ENCODE data around the gene CTNNBIP1.

The CTNNBIP1 gene

DNA sequence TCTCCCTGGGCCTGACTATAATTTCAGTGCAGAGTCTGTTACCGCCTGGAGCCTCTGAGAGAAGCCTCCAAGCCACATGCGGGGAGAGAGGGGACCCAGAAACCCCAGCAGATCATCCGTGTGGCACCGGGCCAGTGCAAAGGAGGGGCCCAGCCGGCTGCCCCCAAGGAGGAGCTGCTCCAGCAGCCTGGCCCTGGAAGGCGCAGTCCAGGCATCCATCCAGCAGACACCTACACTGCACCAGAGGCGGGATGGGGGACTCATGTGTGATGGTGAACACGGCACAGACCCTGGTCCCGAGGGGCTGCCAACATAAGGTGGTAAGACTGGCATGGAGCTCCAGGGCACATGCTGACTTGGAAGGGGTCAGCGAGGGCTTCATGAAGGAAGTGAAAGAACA lies 46.7 kb downstream of the CTNNBIP1 start:
- DNase-seq = no peak
- in situ Hi-C loops (cut with MboI; ENCODE audit: low pct_unique_long_range_greater_than_20kb, low sequenced_read_pairs) = no loop called here

DNA sequence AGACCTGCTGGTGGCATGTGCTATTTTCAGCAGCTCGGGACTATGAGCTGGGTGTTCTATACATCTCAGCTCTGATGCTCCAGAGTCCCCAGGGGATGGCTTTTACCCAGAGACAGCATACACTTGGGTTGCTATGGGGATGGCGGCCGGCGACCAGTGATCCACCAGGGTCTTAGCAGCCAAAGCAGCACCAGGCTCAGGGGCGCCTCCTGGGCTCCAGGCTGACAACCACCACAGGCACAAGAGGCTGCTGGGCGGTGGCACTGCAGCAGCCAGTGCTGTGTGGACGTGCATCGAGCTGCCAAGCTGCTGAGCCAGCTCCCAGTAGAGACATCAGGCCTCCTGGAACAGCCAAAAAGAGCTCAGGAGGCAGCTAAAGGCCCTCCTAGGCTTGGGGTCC lies 48.7 kb downstream of the CTNNBIP1 start:
- in situ Hi-C loops (cut with MboI; ENCODE audit: low pct_unique_long_range_greater_than_20kb, low sequenced_read_pairs) = no loop called here
- no peak for DNase-seq

DNA sequence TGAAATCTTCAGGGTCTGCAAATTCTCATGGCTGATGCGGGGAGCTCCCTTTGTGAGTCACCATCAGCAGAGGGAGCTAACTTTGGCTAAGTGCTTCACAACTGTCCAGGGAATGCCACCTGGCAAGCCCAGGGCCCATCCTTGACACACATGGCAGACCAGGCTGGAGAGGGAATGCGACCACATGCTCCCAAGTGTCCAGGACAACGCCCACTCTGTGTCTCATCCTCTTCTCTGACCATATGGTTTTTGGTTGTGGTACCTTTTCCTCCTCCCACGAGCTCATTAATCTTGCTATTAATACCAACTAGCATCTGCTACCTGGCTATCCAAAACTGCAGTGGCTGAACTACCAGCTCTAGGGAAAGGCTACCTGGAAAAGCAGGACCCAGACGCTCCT lies 49.2 kb downstream of the CTNNBIP1 start:
- in situ Hi-C loops (cut with MboI; ENCODE audit: low pct_unique_long_range_greater_than_20kb, low sequenced_read_pairs) = no loop called here

DNA sequence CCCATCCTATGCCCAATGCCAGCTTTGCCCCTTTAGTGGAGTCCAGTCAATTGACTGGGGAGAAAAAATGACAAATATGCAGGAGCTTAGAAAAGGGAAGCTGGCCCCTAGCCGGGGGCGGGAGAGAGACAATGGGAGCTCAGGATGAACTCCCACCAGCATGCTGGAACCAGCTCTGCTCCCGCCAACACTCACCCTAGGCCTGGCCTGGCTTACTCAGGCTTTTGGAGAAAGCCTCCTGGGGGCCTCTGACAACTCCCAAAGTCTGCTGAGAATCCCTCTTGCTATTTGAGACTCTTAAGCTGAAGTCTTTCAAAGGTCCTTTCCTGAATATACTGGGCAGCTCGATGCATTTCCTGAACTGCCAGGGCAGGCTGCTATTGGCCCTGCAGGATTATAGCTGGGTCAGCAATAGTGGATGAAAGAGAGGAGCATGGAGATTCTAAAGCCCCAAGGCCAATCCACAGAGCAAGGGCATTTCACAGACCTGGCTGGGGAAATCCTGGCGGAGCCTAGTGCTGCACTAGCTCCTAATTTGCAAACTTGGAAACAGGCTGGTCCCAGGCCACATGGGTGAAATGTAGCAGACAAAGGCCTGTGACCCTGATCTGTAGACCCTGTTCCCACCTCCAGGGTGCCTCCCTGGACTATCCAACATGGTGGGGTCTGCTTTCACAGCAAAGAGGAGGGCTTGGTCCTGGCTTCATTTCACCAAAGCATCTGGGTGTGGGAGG lies 50.6 kb downstream of the CTNNBIP1 start:
- DNase-seq = peak; percentile 31
- in situ Hi-C loops (cut with MboI; ENCODE audit: low pct_unique_long_range_greater_than_20kb, low sequenced_read_pairs) = no loop called here

More for the DNA sequence above, 49.2 kb downstream of the CTNNBIP1 start:
- DNase-seq = no peak

DNA sequence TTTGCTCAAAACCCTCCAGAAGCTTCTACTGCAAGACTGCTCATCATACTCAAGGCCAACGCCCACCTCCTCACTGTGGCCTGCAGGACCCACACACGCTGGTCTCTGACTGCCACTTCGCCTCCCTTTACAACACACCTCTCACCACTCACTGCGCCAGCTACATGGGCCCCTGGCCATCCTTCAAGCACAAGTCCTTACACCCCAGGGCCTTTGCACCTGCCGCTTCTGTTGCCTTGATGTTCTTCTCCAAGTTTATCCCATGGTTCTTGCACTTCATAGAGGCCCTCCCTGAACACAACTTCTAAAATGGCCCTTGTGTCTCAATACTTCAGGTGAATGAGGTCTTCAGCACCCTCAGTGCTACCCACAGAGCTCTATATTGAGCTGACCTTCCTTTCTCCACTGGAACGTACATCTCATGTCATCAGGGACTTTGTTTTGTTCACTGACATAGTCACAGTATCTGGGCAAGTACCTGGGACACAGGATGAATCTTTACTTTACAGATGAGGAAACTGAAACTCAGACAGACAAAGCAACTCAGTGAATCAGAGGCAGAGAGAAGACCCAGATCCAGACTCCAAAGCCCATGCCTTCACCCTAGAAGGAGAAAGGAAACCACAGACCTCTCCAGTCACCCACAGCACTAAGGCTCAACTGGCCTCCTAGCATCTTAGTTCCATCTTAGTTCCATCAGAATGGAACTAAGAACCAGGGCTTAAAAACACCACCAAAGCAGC lies 51.6 kb downstream of the CTNNBIP1 start:
- DNase-seq = no peak
- in situ Hi-C loops (cut with MboI; ENCODE audit: low pct_unique_long_range_greater_than_20kb, low sequenced_read_pairs) = no loop called here

DNA sequence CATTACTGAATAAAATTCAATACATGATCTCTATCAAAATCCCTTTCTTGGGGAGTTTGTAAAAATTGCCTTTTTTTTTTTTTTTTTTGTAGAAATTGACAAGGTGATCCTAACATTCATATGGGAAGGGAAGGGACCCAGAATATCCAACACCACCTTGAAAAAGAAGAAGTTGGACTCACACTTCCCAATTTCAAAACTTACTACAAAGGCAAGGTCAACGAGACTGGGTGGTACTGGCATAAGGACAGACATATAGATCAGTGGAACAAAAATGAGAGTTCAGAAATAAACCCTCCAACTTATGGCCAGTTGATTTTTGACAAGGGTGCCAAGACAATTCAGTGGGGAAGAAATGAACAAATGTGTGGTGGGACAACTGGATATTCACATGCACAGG lies 54.9 kb downstream of the CTNNBIP1 start:
- DNase-seq = peak; percentile 17
- in situ Hi-C loops (cut with MboI; ENCODE audit: low pct_unique_long_range_greater_than_20kb, low sequenced_read_pairs) = no loop called here

DNA sequence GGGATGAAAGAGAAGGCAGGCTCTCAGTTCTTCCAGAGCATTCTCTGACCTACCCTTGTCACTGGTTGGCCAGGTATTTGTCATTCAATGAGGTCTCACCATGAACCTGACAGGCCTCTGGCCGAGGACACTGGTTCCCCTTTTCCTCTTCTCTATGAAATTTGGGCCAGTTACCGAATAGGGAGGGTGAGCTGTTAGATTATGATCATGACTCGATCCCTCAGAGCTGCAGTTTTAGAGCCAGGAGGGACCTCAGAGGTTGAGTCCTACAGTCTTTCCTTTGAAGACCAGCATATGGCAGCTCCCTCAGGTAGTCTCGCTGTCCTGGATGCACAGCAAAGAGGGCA lies 56.8 kb downstream of the CTNNBIP1 start:
- in situ Hi-C loops (cut with MboI; ENCODE audit: low pct_unique_long_range_greater_than_20kb, low sequenced_read_pairs) = no loop called here
- DNase-seq = no peak

DNA sequence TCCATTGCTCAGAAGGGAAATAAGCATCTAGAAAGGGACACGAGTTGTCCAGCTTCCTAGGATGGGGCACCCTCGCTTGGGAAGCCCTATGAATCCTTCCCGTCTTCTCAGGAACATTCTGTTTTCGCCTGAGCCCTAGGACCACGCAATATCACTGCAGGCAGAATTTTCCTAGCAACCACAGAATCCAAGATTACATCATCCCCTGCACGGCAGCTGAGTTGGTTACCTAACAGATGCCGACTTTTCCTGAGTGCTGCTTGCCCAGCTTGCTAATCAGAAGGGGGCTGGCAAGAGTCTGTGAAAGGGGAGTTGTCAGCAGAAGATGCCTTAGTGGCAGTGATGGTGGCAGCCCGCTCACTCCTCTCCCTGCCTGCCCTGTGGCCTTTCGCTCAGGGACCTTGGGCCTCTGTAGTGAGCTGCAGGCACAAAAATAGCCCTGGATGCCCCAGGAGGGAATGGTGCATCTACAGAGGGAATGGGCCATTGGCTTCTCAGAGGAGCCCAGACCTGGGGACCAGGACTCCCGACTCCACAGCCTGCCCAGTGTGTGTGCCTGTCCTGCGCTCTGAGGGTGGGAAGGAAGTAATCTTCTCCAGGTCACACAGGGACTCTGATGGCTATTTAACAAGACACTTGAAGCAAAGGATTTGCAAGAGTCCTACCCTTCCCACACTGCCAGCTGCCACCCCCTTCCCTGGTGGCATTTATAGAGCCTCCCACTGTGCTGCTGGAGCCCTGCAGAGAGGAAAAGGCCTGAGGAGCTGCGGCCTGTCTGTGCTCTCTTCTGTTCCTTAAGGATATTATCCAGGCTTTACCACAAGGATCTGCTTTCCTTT lies 57.4 kb downstream of the CTNNBIP1 start:
- in situ Hi-C loops (cut with MboI; ENCODE audit: low pct_unique_long_range_greater_than_20kb, low sequenced_read_pairs) = no loop called here

DNA sequence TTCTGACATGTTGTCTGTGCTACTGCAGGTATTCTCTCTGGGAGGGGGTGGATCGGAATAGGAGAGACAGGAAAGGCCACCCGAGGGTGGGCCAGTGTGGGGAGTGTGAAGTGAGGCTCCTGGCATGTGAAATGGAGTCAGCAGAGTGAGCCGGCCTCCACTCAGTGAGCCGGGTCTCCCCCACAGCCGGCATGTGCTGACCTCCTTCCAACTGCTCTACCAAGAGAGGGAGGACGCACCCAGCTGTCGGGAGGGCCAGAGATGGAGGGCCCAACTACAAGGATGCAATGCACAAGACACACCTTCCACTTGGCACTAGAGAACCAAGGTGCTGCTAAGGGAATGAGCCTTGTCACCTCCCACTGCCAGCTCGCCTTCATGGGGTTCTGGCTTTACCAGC lies 58.1 kb downstream of the CTNNBIP1 start:
- in situ Hi-C loops (cut with MboI; ENCODE audit: low pct_unique_long_range_greater_than_20kb, low sequenced_read_pairs) = no loop called here
- DNase-seq = no peak

More for the DNA sequence above, 57.4 kb downstream of the CTNNBIP1 start:
- DNase-seq = no peak

DNA sequence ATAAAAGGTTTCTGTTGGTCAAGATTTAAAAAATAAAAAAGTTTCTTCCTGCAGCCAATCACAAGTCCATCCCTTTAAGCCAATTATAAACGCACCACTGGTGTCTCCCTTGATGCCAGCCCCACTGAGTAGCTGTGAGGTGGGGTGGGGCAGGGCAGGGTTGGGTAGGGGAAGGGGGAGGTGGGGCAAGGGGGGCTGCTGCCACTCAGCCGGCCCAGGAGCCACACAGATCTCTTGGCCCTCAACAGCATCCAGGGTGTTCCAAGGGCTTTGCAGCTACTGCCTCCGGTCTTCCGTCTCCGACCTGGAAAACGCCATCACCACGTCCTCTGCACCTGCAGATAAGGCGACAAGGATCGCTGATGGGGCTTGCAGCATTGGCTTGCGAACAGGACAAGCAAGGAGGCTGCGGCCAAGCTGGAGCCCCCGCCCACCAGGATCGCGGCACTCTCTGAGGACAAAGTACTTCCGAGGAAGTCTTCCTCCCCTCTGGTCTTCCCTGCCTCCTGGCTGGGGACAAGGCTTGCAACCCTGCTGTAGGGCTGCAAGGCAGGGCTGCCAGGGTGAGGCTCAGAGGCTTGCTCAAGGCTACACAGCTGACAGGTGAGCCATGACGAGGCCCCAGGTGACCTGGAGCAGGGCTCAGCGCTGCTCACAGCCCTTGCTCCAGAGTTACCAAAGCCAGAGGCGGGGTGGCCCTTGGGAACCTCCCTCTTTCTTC lies 59.5 kb downstream of the CTNNBIP1 start:
- DNase-seq = no peak
- in situ Hi-C loops (cut with MboI; ENCODE audit: low pct_unique_long_range_greater_than_20kb, low sequenced_read_pairs) = no loop called here

DNA sequence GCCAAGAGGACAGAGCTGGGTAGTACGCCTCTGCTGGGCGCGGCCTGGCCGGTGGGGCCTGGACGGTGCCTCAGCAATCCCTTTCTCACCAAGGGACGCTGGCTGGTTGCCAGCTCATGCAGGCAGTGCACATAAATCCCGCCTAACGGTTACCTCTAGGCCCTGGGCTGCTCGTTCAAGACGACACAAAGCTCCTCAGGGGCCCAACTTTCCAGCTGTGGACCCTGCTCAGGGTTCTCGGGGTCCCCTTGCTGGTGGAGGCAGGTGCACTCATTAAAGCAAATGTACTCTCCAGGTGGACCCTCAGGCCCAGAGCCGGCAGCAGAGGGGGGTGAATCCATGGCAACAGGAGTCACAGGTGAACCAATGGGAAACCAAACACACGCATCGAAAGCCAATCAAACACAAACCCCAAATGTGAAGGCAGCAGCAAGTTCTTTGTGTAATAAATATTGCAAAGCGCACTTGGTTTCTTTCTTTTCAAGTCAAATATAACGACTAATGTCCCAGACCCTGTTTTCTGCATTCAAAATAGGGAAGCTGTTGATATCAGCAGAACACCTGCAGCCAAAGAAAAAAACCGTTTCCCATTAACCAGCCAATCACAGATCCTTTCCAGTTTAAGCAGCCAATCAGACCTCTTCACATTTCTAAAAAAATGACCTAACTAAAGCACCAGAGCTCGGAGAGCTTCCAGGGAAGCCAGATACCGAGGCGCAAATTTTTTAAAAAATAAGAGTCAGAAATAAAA lies 60.2 kb downstream of the CTNNBIP1 start:
- in situ Hi-C loops (cut with MboI; ENCODE audit: low pct_unique_long_range_greater_than_20kb, low sequenced_read_pairs) = no loop called here
- peak; percentile 46 for DNase-seq

DNA sequence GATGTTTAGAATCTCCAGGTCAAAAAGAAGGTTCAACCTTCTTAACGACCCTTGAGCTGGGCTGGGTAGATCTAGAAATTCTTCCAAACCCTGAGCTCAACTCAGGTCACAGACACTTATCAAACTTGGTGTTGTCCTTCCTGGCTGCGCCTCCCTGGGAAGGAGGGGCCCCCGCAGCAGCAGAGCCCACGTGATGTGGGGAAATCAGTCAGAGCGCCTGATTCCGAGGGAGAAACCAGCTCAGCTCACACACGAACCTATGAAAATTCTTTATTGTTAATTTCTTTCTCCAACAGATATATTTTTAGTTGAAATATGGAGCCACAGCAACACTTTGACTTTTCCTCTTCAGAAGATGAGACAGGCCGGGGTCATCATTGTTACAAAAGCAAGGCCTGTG lies 62.0 kb downstream of the CTNNBIP1 start:
- no peak for DNase-seq
- in situ Hi-C loops (cut with MboI; ENCODE audit: low pct_unique_long_range_greater_than_20kb, low sequenced_read_pairs) = no loop called here

DNA sequence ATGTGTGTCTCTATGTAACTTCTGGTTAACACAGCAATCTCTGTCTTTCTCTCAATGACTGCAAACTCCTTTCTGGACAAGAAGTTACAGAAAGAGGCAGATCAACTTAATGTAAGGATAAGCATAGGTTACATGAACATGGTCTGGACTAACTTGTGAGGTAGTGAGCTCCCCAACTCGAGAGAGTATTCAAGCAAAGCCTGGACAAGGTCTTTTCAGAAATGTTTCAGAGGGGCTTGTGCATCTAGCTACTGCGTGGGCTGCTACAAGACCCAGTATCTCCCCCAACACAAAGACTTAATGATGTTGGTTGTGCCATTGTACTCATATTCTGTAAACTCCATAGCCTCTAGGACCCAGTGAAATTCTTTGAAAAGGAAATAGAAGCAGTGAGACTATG lies 62.8 kb downstream of the CTNNBIP1 start:
- in situ Hi-C loops (cut with MboI; ENCODE audit: low pct_unique_long_range_greater_than_20kb, low sequenced_read_pairs) = no loop called here
- no peak for DNase-seq

DNA sequence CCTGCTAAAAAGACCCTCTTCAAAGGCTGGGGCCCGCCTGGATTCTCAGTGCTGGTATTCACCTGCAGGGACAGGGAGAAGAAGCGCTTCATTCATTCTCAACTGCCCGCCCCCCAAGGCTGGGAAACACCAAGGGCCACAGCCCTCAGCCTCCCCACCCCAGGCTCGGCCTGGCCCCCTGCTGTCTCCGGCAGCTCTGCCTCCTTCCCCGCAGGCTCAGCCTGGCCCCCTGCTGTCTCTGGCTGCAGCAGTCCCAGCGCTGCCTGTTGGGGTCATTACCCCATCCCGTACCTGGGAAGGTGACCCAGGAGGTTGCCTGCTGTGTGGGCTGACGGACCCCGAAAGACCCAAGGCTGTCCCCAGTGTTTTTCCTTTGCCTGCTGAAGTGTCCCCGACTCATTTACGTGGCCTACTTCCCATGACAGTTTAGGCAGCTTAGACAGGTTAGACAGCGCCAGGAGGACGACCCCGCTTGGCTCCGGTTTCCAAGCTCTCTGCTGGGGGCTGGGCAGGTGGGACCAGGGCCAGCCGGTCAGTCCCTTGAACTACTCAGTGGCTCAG lies 63.4 kb downstream of the CTNNBIP1 start:
- DNase-seq = no peak
- in situ Hi-C loops (cut with MboI; ENCODE audit: low pct_unique_long_range_greater_than_20kb, low sequenced_read_pairs) = no loop called here

DNA sequence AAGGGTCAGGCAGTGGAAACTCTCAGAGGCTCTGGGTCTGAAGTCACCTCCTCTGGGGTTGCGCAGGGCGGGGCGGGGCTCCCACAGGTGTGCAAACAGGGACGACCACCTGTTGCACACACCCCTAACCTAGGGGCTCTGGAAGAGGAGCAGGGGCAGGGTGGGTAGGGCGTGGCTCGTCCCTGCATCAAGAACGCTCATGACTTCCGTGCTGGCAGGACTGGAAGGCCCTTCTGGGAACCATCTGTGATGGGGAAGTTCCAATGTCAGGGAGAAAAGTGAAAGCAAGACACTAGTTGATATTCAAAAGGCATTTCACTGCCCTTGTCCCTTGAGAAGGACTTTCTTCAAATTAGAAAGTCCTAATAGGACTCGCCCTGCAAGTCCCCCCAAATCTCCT lies 64.2 kb downstream of the CTNNBIP1 start:
- in situ Hi-C loops (cut with MboI; ENCODE audit: low pct_unique_long_range_greater_than_20kb, low sequenced_read_pairs) = no loop called here
- no peak for DNase-seq

DNA sequence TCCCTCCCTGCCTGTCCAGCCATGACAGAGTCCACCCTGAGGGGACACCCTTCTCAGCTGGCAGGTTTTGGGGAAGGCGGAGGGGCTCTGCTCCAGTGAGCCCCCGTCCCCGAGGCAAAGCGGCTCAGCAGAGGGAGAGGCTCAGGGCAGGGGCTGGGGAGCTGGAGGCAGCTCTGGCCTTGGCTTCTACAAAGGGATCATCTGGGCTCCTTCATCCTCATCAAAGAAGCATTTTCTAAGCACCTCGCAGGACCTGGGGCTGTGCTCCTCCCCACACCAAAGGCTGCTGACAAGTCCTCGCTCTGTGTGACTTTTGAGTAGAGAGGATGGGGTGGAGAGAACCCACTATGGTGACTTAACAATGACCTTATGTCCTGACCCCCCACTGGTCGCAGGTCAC lies 65.3 kb downstream of the CTNNBIP1 start:
- no peak for DNase-seq
- in situ Hi-C loops (cut with MboI; ENCODE audit: low pct_unique_long_range_greater_than_20kb, low sequenced_read_pairs) = no loop called here

DNA sequence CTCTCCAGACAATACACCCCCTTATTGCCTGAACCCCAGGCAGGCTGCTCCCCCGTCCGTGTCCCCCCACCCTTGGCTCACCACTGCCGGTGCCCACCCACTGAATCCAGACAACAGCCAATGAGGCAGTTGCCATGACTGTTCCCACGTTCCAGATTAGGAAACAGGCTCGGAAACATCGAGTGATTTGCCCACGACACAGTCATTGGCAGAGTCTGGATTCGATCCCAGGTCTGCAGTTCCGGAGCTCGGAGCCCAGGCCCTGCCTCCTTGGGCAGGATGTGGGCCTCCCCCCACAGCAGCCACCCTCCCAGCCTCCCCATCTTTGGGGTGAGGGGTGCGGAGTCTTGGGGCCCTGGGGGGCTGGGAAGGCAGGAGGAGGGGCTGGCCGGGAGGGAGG lies 66.0 kb downstream of the CTNNBIP1 start:
- in situ Hi-C loops (cut with MboI; ENCODE audit: low pct_unique_long_range_greater_than_20kb, low sequenced_read_pairs) = no loop called here
- DNase-seq = no peak

DNA sequence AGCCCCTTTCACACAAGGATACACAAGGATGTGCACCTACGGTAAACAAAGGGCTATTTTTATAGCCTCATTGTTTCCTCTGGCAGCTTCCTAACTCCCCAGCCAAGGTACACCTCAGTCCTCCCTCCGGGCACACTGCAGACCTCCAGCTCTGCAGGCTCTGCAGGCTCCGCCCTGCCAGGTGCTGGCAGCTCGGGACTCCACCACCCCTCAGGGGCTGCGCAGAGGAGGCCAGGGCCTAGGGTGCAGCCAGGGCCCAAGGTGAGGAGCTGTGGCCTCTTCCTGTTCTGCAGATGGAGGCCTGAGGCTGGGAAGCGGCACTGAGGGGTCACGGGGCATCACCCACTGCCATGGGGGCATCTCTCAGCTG lies 66.5 kb downstream of the CTNNBIP1 start:
- in situ Hi-C loops (cut with MboI; ENCODE audit: low pct_unique_long_range_greater_than_20kb, low sequenced_read_pairs) = no loop called here
- DNase-seq = no peak
